Right lobe of liver (tissue), 4 donors: ENCODE measurements around the gene CEP85L.

Experiments used
- POLR2A ChIP-seq: fragments of 450-650 bp; IDR thresholded peaks from one replicate; pipeline ENCODE4 v1.6.1; 2017; ENCODE audit warnings: antibody characterized with exemption, mild to moderate bottlenecking
- TF ChIP-seq, protein P1 (sequence below), 4 donors: fragments of 200-600 bp in 3 of 4; fragments of 450-650 bp in 1 of 4; IDR thresholded peaks; one replicate each; pipeline versions ENCODE4 v1.5.1 to v1.8.0; 2016 to 2022; ENCODE audit warnings: antibody characterized with exemption in 4 of 4, mild to moderate bottlenecking in 2 of 4
- donor health status: DM: no; HTN: no; CAD: no.
- donor health status: DM: no; HTN: no; CAD: no.
- donor health status: DM: no; HTN: yes; CAD: no.

DNA sequence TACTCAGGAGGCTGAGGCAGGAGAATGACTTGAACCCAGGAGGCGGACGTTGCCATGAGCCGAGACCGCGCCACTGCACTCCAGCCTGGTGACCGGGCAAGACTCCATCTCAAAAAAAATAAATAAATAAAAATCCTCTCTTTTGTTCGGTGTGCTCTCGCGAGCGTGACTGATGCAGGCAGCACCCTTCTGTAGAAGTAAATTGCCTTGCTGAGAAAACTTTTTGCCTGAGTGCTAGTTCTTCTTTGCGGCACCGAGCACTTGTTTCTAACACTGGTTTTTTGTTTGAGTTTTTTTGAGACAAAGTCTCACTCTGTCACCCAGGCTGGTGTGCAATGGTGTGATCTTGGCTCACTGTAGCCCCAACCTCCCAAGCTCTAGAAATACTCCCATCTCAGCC is 72.8 kb downstream of the CEP85L start:
- TF ChIP-seq, protein P1, sequence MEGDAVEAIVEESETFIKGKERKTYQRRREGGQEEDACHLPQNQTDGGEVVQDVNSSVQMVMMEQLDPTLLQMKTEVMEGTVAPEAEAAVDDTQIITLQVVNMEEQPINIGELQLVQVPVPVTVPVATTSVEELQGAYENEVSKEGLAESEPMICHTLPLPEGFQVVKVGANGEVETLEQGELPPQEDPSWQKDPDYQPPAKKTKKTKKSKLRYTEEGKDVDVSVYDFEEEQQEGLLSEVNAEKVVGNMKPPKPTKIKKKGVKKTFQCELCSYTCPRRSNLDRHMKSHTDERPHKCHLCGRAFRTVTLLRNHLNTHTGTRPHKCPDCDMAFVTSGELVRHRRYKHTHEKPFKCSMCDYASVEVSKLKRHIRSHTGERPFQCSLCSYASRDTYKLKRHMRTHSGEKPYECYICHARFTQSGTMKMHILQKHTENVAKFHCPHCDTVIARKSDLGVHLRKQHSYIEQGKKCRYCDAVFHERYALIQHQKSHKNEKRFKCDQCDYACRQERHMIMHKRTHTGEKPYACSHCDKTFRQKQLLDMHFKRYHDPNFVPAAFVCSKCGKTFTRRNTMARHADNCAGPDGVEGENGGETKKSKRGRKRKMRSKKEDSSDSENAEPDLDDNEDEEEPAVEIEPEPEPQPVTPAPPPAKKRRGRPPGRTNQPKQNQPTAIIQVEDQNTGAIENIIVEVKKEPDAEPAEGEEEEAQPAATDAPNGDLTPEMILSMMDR (IDR thresholded peaks at IDR 0.05) = no peak
- TF ChIP-seq POLR2A = no peak
